ENCODE results near the gene BMPR2.
"Not testable (repeated sequence)": the region's sequence is repeated elsewhere in the genome, so short reads cannot be mapped to it uniquely, and the experiment has no call there.

BMPR2 gene

DNA sequence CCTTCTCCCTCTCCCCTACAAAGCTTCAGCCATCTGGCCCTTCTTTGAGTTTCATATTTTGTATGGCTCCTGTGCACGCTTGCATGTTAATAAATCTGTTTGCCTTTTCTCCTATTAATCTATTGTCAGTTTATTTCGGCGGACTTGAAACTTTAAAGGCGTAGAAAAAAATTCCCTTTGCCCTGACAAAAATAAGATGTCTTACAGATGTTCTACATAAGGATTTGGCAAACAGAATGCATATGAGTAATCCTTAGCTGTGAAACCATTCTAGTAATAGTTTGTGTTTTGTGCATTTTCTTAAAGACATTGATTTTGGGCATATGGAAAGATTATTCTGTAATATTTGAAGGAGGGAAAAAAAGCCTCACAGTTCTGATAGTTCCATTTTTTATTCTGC, 15.0 kb upstream of the BMPR2 start:
- Mint-ChIP-seq H3K4me1 (no peaks in the 10 kb centered on the region), H3K27me3 (no peaks in the 10 kb centered on the region), H3K9me3 (no peaks in the 10 kb centered on the region), H3K4me3 (no peak overlapping the region), H3K27ac (ENCODE audit: low read depth) (no peak overlapping the region), H3K36me3 (ENCODE audit: insufficient read depth) (peaks cover 2% of the 10 kb centered on the region)
- DNase-seq (ENCODE audit: low spot score in 2 of 2): no peak
- no peak for ATAC-seq (replicated peaks; ENCODE audit: extremely low read depth, poor library complexity, severe bottlenecking)

DNA sequence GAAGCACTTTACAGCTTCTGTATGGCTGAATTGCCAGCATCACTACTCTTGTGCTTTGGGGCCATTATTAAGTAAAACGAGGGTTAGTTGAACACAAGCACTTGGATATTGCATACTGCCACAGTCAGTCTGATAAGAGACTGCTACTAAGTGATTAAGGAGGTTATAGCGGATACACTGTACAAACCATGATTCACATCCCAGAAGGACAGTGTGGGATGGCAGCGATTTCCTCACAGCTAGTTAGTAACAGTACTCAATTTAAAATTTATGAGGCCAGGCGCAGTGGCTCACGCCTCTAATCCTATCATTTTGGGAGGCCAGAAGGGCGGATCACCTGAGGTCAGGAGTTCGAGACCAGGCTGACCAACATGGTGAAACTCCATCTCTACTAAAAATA, 2.6 kb upstream of the BMPR2 start:
- Mint-ChIP-seq H3K4me3 (peak overlapping the region; percentile 38), H3K27ac (ENCODE audit: low read depth) (no peak overlapping the region), H3K27me3 (no peaks in the 10 kb centered on the region), H3K4me1 (peaks cover 18% of the 10 kb centered on the region), H3K9me3 (no peaks in the 10 kb centered on the region), H3K36me3 (ENCODE audit: insufficient read depth) (peaks cover 13% of the 10 kb centered on the region)
- DNase-seq (ENCODE audit: low spot score in 2 of 2) (no peak), ATAC-seq (replicated peaks; ENCODE audit: extremely low read depth, poor library complexity, severe bottlenecking) (no peak)

DNA sequence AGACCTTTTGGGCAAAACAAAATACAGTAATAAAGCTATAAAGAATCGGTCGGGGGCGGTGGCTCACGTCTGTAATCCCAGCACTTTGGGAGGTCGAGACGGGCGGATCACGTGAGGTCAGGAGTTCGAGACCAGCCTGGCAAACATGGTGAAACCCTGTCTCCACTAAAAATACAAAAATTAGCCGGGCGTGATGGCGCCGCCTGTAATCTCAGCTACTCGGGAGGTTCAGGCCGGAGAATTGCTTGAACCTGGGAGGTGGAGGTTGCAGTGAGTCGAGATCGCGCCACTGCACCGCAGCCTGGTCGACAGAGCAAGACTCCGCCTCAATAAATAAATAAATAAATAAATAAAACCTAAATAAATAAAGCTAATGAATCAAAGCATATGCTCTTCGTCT, 1.7 kb upstream of the BMPR2 start:
- not testable (repeated sequence) for H3K9me3 Mint-ChIP-seq; H3K27me3 Mint-ChIP-seq; DNase-seq (ENCODE audit: low spot score in 2 of 2); ATAC-seq (replicated peaks; ENCODE audit: extremely low read depth, poor library complexity, severe bottlenecking)
- H3K27ac Mint-ChIP-seq (ENCODE audit: low read depth): peak overlapping the region; percentile 22
- peaks cover 23% of the 10 kb centered on the region for H3K4me1 Mint-ChIP-seq
- H3K4me3 Mint-ChIP-seq: peak overlapping the region; percentile 83
- H3K36me3 Mint-ChIP-seq (ENCODE audit: insufficient read depth): peaks cover 15% of the 10 kb centered on the region

DNA sequence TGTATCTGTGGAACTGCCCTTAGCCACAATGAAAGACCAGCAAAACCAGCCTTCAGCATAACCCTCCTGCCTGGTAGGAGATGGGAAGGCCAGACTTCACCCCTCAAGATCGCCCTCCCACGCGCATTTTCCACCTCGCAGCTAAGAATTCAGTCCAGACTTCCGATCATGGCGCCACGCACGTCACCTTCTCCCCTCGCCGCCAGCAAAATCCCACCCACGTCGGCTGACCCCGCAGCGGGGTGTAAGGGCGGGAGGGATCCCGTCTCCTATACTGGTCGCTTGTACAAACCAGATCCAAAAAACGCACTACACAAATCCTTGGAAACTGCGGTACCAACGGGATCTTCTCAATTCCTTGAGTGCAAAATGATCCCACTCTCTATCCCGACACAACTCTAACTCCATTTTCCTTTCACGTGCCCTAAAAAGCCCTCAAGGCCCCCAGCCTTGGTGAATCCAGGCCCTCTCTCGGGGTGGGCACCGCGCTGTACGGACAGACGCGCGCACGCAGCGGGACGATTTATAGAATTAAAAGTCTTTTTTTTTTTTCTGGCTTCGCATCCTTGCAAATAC, 1.0 kb upstream of the BMPR2 start:
- peak; percentile 8 for ATAC-seq (replicated peaks; ENCODE audit: extremely low read depth, poor library complexity, severe bottlenecking)
- Mint-ChIP-seq H3K36me3 (ENCODE audit: insufficient read depth) (peaks cover 15% of the 10 kb centered on the region), H3K27me3 (no peaks in the 10 kb centered on the region), H3K4me1 (peaks cover 29% of the 10 kb centered on the region), H3K27ac (ENCODE audit: low read depth) (peak overlapping the region; percentile 86), H3K4me3 (peak overlapping the region; percentile 83), H3K9me3 (no peaks in the 10 kb centered on the region)
- no peak for DNase-seq (ENCODE audit: low spot score in 2 of 2)

DNA sequence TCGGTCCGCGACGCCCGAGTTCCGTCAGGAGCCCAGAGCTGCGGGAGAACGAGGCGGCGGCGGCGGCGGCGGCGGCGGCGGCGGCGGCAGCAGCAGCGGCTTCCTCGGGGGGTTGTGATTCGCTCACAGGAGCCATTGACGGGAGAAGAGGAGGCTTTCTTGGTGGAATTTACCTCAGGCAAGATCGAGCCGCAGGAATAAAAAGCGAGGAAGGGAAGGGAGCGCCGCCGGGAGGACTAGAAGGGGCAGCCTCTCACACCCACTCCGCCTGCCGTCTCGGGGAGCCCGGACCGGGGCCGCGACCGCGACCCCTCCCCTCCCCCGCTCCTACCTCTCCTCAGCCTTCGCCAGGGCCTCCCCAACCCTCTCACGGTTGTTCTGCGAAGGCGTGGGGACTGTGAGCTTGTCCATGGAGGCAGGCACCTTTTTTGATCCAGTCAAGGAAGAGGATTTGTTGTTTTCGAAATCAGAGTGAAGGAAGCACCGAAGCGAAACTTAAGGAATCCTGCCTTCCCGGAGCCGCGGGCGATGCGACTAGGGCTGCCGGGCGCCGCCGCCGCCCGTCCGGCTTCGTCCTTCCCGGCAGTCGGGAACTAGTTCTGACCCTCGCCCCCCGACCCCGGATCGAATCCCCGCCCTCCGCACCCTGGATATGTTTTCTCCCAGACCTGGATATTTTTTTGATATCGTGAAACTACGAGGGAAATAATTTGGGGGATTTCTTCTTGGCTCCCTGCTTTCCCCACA, 506 bp downstream of the BMPR2 start:
- Mint-ChIP-seq H3K4me3 (peak overlapping the region; percentile 83), H3K4me1 (peaks cover 35% of the 10 kb centered on the region), H3K27me3 (no peaks in the 10 kb centered on the region), H3K9me3 (no peaks in the 10 kb centered on the region), H3K27ac (ENCODE audit: low read depth) (peak overlapping the region; percentile 89), H3K36me3 (ENCODE audit: insufficient read depth) (peaks cover 15% of the 10 kb centered on the region)
- peak in 1 of 2 donors; percentile 24 for DNase-seq (ENCODE audit: low spot score in 2 of 2)
- peak; percentile 39 for ATAC-seq (replicated peaks; ENCODE audit: extremely low read depth, poor library complexity, severe bottlenecking)

DNA sequence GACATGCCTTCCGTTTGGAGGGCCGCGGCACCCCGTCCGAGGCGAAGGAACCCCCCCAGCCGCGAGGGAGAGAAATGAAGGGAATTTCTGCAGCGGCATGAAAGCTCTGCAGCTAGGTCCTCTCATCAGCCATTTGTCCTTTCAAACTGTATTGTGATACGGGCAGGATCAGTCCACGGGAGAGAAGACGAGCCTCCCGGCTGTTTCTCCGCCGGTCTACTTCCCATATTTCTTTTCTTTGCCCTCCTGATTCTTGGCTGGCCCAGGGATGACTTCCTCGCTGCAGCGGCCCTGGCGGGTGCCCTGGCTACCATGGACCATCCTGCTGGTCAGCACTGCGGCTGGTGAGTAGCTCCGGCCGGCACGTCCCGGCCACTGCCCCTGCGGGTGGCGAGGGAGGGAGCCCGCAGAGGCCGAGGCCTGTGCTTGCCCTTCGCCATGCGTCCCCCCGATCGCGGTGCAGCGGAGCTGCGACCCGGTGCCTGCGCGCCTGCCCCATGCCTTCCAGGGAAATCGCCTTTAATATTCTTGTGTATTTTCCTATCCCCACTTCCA, 1.2 kb downstream of the BMPR2 start:
- H3K4me1 Mint-ChIP-seq: peaks cover 35% of the 10 kb centered on the region
- peaks cover 15% of the 10 kb centered on the region for H3K36me3 Mint-ChIP-seq (ENCODE audit: insufficient read depth)
- H3K9me3 Mint-ChIP-seq: no peaks in the 10 kb centered on the region
- peak overlapping the region; percentile 83 for H3K4me3 Mint-ChIP-seq
- H3K27me3 Mint-ChIP-seq: no peaks in the 10 kb centered on the region
- DNase-seq (ENCODE audit: low spot score in 2 of 2) (no peak), ATAC-seq (replicated peaks; ENCODE audit: extremely low read depth, poor library complexity, severe bottlenecking) (no peak)
- peak overlapping the region; percentile 89 for H3K27ac Mint-ChIP-seq (ENCODE audit: low read depth)

DNA sequence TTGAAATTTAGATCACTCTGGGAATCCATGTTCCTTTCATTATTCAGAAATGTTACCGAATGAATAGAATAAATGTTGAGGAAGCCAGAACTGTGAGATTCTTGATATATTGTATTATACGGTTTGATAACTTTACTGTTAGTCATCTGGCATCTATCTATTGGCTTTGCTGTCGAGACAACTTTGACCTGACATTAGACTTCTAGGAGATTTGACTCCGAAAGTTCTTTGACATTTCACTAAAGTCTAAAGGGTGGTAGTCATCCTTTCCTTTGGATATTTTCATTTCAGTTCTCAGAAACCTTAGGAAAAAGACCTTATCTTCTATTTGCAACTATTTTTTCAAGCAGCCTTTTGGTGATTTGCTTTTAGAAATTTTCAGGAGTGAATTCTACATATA, 1.9 kb downstream of the BMPR2 start:
- ATAC-seq (replicated peaks; ENCODE audit: extremely low read depth, poor library complexity, severe bottlenecking): no peak
- no peak for DNase-seq (ENCODE audit: low spot score in 2 of 2)
- Mint-ChIP-seq H3K9me3 (no peaks in the 10 kb centered on the region), H3K4me3 (peak overlapping the region; percentile 83), H3K36me3 (ENCODE audit: insufficient read depth) (peaks cover 15% of the 10 kb centered on the region), H3K4me1 (peaks cover 35% of the 10 kb centered on the region), H3K27ac (ENCODE audit: low read depth) (peak overlapping the region; percentile 89), H3K27me3 (no peaks in the 10 kb centered on the region)

DNA sequence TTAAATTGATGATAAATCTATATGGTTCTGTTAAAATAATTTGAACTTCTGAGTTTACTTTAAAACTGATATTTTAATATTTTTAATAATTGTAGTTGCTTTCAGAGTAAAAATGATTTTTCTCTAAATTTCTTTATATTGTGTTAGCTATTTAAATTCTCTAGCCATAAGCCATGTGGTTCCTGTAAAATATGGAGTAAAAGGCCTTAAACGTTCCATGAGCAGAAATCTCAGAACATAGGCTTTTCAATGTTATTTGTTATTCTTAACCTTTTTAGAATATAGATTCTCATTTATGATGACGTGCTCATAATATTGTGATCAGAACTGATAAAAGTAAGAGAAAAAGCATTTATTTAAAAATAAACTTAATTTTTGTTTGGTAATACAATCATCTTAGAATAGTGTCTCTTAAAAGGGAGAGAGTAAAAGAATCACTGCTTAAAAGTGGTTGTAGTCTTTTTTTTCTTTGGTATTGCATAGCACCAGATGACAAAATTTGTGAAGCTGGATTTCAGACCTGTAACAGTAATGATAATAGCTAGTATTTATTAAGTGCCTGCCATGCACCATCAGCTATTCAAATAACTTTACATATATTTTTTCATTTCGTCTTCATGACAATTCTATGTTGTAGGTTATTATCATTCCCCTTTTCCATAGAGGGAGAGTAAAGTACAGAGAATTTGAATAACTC, 2.7 kb downstream of the BMPR2 start:
- Mint-ChIP-seq H3K9me3 (no peaks in the 10 kb centered on the region), H3K27me3 (no peaks in the 10 kb centered on the region), H3K36me3 (ENCODE audit: insufficient read depth) (peaks cover 15% of the 10 kb centered on the region), H3K27ac (ENCODE audit: low read depth) (no peak overlapping the region), H3K4me1 (peaks cover 35% of the 10 kb centered on the region), H3K4me3 (peak overlapping the region; percentile 83)
- ATAC-seq (replicated peaks; ENCODE audit: extremely low read depth, poor library complexity, severe bottlenecking) (no peak), DNase-seq (ENCODE audit: low spot score in 2 of 2) (no peak)

DNA sequence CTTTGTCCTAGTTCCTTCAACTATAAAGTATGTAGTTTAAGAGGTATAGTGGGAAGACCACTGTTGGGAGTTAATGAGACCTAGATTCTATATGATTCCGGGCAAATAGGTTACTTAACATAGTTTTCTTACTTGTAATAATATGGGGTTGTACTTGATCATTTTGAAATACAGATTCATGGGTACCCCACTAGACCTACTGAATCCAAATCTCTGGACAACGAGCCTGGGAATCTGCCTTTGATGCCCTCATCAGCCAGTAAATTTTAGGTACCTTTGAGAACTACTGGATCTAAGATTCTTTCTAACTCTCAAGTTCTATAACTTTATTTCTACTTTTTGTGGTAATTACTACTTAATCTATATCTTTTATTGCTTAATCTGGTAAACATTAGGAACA, 6.6 kb downstream of the BMPR2 start:
- peaks cover 2% of the 10 kb centered on the region for H3K36me3 Mint-ChIP-seq (ENCODE audit: insufficient read depth)
- no peak overlapping the region for H3K4me3 Mint-ChIP-seq
- no peak for ATAC-seq (replicated peaks; ENCODE audit: extremely low read depth, poor library complexity, severe bottlenecking)
- H3K27me3 Mint-ChIP-seq: no peaks in the 10 kb centered on the region
- H3K9me3 Mint-ChIP-seq: no peaks in the 10 kb centered on the region
- H3K27ac Mint-ChIP-seq (ENCODE audit: low read depth): no peak overlapping the region
- peaks cover 42% of the 10 kb centered on the region for H3K4me1 Mint-ChIP-seq
- no peak for DNase-seq (ENCODE audit: low spot score in 2 of 2)

DNA sequence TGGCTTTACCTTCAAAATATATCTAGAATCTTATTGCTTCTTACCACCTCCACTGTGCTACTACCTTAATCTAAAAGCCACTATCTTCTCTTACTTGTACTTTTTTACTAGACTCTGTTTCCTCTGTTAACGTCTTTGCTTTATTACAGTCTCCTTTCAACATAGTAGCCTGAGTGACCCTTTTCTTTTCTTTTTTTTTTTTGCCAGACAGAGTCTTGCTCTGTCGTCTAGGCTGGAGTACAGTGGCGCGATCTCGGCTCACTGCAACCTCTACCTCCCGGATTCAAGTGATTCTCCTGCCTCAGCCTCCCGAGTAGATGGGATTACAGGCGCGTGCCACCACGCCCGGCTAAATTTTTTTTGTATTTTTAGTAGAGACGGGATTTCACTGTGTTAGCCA, 10.4 kb downstream of the BMPR2 start:
- not testable (repeated sequence) for DNase-seq (ENCODE audit: low spot score in 2 of 2); H3K36me3 Mint-ChIP-seq (ENCODE audit: insufficient read depth); H3K27ac Mint-ChIP-seq (ENCODE audit: low read depth); H3K9me3 Mint-ChIP-seq; H3K4me3 Mint-ChIP-seq; ATAC-seq (replicated peaks; ENCODE audit: extremely low read depth, poor library complexity, severe bottlenecking); H3K27me3 Mint-ChIP-seq
- H3K4me1 Mint-ChIP-seq: peaks cover 25% of the 10 kb centered on the region

DNA sequence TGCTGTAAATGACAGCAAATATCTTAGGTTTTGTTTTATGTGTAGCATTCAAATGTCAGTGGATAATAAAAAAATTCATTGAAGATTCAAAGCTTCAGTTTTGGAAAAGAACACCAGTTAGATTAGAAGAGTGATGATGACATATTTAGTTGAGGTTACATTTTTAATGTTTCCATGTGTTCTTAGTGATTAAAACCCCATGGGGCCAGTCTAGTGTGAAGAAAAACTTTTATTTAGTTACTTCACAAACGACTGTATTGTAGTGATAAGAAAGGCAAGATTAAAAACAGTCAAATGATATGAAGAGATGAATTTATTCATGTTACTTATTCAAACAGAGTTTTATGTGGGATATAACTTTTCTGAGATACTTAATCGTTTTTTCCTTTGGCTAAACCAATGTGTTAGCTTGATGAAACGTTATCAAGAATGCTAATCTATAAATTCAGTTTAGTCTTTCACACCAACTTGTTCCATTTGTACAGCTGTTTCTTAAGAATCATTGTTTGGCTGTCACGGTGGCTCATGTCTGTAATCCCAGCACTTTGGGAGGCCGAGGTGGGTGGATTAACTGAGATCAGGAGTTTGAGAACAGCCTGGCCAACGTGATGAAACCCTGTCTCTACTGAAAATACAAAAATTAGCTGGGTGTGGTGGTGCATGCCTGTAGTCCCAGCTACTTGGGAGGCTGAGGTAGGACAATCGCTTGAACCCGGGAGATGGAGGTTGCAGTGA, 11.6 kb downstream of the BMPR2 start:
- ATAC-seq (replicated peaks; ENCODE audit: extremely low read depth, poor library complexity, severe bottlenecking): no peak
- Mint-ChIP-seq H3K9me3 (no peaks in the 10 kb centered on the region), H3K36me3 (ENCODE audit: insufficient read depth) (peaks cover under 1% of the 10 kb centered on the region), H3K4me1 (peaks cover 24% of the 10 kb centered on the region), H3K27me3 (no peaks in the 10 kb centered on the region), H3K4me3 (no peak overlapping the region), H3K27ac (ENCODE audit: low read depth) (no peak overlapping the region)
- DNase-seq (ENCODE audit: low spot score in 2 of 2): no peak

DNA sequence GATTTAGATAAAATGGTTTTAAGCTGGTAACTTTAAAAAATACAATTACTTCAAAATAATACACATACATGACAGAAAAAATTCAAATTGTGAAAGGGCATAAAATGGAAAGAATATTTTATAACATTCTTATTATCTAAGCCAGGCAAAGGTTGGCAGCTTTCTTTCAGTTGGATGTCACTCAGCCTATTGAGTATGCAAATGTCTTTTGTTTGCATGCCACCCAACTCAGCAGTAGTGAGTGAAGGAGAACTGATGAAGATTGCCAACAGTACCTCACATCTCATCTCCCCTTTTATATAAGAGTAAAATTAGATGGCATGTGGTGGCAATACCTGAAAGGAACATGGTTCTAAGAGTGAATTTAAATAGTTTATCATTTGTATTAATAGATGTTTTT, 24.8 kb downstream of the BMPR2 start:
- peaks cover 6% of the 10 kb centered on the region for H3K4me1 Mint-ChIP-seq

More for the DNA sequence above, 24.8 kb downstream of the BMPR2 start:
- Mint-ChIP-seq H3K36me3 (ENCODE audit: insufficient read depth) (peaks cover 1% of the 10 kb centered on the region), H3K27me3 (no peaks in the 10 kb centered on the region), H3K4me3 (no peak overlapping the region), H3K27ac (ENCODE audit: low read depth) (no peak overlapping the region), H3K9me3 (no peaks in the 10 kb centered on the region)
- ATAC-seq (replicated peaks; ENCODE audit: extremely low read depth, poor library complexity, severe bottlenecking): no peak
- DNase-seq (ENCODE audit: low spot score in 2 of 2): no peak

Measured in central memory CD8-positive, alpha-beta T cell (primary cell).